Measurements from ENCODE around the gene MRPL36.

Gene MRPL36

DNA sequence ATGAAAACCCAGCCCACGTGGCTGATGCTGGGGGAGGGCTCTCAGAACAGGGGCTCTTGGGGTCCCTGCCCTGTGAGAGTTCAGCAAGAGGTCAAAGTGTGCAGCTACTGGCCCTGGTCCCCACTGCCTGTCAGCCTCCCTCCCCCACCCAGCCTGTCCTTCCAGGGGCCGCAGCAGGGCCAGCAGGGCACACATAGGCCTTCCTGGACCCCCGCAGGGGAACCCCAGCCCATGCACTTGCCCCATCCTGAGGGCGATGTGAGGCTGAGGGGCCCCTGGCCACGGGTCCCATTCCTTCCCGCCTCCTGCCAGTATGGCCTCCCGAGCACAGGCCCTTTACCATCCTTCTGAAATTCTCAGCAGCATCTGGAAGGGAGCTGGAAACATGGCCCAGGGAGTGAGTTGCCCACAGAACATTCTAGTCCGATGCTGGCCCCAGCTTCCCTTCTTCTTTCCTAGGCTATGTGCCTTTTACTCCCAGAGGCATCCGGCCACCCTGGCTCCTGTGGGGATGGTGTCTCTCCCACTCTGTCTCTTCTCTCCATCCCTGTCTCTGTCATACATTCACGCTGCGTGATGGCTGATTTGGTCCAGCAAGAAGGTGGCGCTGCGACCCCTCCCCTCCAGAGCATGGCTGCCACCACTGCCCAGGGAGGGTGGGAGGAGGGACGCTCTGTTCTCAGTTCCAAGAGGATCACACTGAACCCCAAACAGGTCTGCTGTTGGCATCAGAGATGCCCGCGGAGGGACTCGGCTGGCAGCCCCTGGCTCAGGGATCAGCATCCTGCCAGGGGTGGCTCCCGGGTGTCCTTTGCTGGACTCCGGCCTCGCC is 19.6 kb downstream of the MRPL36 start:
- no peak for DNase-seq

DNA sequence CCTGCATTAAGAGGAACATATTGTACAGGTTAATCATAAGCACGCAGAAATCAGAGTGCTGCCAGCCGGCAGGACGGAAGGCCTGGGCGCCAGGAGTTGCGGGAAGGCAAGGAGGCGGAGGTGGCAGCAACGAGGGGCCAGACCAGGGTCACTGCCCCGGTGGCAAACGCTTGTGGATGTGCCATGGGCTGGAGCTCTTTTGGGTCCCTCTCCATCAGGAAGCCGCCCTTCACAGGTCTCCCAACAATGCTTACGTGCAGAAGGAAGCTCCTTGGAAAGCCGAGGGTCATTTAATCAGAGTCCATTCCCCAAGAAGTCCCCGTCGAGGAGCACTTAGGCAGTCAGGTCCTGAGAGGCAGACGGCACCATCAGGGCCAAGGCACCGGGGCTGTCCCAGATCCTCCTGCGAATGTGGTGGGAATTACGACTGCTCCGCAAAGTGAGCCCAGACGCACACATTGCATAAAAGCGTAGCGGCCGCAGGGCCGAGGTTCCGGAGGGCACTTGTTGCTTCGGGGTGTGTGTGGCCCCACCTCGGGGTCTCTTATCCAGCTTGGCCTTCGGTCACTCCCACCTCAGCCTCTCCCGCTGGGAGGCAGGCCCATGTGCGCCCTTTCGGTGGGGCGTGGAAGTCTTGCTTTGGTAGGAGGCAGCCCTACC is 20.5 kb downstream of the MRPL36 start:
- DNase-seq, result no peak

DNA sequence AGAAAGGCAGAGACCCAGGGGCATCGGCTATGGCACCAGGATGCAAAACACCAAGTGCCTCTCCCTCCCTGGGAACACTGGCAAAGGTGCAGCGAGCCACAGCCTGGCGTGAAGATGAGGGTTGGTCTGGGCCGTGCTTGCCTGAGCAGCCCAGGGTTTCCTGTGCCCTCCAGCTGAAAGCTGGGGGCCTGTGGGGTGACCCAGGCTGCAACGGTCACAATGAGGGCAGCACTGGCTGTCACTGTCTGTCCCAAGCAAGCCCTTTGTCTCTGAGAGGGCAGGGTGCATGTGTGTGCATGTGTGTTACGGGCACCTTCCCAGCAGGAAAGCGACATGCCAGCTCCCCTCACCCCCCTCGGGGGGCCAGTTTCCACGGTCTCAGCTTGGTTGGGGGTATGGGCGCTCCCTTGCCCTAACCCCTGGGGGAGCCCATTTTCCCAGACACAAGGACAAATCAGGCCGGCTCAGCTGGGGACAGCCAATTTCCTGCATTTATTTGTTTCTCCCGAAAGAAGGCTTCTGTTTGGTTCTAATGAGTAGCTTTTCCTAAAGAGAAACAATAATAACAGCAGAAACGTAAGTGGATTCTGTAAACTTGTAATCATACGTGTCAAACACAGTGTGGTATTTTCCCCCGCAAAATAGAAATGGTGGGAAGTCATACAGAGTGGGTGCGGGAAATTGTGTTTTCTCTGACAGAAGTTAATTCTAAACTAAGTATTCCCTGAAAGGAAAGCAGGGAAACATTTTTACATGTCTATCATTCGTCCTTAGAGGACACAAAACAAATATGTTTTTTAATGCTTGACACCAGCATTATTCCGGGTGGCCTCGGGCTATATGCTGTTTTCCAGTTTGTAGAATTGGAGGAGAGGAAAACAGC is 21.3 kb downstream of the MRPL36 start:
- DNase-seq, result no peak

DNA sequence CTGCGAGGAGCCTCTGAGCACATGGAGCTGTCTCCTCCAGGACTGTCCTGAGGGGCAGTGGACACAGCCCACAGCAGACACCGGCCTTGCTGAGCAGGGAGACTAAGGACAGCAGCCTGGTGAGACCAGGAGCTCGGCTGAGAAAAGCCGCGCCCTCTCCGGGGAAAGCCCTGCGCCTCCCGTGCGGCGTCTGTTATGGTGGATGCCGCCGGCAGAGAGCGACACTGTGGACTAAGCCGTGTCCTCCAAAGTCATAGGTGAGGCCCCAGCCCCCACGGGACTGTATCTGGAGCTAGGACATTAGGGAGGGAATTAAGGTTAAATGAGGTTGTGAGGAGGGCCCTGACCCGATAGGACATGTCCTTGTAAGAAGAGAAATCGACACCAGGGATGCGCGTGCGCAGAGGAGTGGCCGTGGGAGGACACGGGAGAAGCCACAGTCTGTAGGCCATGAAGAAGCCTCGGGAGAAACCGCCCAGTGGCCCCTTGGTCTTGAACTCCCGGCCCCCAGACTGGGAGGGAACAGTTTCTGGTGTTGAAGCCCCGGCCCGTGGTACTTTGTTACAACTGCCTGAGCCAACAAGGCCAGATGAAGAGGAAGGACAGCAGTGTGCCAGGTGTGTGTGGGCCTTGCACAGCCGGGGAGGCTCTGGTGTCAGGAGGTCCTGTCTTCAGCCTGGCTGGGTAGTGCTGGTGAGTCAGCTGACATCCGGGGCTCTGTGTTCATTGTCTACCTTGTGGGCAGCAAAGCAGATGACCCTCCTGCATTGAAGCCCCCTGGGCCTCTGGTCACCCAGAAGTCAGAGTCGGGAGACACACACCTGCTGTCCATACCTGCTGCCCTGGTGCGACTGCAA is 22.1 kb downstream of the MRPL36 start:
- DNase-seq, result no peak

DNA sequence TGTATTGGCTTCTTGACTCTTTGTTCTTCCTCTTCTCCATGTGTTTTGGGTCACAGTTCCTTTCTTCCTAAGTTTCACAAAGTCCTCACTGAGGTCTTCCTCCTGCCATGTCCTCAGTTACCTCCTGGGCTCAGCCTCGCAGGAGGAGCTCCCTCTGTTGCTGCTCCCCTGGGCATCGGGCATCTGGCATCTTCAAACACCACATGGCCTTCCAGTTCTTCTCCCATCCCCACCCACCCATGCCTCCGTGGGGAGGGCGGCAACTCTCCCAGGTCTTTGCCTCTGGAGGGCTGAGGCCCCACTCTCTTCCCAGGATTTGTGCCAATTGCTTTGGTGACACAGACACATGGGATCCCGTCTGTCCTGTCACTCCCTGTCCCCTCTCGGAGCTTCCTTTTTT is 22.8 kb downstream of the MRPL36 start:
- no peak for DNase-seq

DNA sequence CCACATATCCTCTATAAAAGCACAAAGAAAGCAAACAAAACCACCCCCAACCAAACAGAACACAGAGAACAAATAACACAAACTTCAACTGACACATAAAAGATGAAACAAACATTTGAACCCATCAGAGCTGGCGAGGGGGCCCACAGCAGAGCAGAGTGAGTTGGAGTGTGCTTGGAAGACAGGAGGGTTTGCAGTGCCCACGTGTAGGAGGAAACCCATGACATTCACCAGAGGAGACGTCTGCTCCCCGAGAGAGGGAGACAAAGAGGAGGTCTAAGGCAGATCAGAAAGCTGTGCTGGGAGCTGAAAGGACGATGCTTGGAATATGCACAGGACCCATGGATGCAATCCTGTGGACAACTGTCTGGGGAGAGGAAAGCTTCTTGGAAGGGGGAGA is 27.0 kb downstream of the MRPL36 start:
- no peak for DNase-seq

DNA sequence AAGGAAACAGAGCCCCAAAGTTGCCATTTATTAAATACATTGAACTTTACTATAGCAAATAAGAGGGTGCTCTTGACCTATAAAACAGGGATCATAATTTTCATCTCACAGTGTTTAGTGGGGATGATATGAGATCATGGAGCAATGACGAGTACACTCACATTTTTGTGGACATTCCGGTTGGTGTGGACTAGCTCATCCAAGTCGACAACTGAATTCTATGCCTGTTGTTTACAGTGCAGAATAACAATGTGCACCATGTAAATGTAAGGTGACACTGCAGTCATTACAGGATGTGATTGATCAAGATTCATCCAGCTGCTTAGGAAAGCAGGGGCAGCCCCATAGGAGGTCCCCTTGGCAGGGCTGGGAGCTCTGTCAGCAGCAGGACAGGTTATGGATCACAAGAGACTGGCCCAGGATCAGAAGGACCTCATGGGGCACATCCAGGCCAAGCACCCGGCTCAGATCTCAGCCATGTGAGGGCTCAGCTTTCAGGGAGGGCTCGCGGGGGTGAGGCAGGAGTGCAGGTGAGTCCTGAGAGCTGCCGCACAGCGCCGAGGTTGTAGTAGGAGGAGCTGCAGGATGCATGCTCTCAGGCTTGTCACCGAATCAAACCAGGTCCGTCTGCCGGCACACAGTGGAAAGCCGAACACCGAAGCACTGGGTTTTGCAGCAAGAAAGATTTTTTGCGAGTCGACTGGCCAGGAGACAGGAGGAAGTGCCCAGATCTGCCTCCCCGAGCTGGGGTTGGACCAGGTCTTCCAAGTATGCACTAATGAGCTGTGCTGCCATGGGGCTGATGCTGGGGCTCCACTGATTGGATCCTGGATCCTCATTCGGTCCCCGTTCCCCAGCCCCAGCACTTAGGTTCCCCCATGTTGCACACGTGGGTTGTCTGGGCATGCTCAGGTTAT is 28.2 kb downstream of the MRPL36 start:
- DNase-seq, result no peak

DNA sequence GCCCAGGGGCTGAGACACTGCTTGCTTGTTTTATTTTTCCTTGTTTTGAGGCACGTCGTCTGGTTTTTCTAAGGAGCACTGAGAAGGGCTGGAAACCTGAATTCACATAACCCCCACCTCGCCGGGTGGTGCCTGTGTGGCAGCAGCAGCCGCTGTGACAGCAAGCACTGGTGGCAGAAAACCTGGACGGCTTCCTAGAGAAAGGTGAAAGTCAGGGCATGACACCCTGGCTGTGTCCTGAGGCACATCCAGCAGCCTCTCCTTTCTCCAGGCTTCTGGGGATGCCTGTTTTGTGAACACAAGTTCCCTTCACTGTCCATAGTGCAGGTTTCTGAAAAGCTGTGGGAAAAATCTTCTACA is 29.2 kb downstream of the MRPL36 start:
- DNase-seq, result no peak

DNA sequence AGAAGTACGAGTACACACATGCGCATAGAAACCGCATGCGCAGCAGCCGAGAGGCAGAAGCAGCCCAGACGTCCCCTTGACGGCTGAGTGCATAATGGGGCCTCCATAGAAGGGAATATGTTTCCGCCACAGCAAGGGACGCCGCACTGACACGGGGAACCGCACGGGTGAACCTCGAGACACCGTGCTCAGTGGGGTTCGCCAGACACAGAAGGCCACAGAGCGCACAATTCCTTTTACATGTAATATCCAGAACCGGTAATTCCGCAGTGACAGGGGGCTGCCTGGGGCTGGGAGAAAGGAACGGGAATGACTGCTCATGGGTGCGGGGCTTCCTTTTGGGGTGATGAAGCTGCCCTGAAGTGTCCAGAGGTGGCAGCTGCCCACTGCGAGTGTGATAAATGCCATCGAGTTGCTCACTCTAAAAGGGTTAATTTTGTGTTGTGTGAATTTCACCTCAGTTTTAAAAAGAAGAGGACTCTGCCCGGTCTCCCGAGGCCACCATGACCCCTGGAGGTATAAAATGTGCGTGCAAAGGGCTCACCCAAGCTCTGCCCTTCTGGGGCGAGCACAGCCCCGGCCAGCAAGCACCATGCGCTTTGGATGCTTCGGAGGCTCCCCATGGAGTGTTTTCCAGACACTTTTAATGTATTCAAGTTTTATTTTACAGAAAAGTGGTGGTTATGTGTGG is 29.7 kb downstream of the MRPL36 start:
- no peak for DNase-seq

DNA sequence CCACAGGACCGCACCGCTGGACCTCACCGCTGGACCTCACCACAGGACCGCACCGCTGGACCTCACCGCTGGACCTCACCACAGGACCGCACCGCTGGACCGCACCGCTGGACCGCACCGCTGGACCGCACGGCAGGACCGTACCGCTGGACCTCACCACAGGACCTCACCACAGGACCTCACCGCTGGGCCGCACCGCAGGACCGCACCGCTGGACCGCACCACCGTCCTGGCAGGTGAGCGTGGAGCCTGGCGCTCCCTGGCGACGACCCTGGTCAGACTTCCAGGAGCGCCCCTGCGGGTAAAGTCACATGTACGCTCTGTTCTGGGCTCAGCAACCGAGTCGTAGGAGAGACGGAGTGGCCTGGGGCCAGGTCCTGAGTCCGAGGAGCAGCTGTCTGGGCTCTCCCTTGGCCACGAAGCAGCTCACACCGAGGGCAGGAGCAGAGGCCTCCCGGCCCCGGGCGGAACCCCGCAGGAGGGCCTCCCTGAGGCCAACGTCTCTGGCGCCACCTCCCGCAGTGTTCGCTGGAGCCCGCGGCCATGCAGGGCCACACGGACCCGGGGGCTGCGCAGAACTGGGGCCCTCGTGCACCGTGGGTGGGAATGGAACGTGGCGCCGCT is 30.5 kb downstream of the MRPL36 start:
- DNase-seq, result no peak

DNA sequence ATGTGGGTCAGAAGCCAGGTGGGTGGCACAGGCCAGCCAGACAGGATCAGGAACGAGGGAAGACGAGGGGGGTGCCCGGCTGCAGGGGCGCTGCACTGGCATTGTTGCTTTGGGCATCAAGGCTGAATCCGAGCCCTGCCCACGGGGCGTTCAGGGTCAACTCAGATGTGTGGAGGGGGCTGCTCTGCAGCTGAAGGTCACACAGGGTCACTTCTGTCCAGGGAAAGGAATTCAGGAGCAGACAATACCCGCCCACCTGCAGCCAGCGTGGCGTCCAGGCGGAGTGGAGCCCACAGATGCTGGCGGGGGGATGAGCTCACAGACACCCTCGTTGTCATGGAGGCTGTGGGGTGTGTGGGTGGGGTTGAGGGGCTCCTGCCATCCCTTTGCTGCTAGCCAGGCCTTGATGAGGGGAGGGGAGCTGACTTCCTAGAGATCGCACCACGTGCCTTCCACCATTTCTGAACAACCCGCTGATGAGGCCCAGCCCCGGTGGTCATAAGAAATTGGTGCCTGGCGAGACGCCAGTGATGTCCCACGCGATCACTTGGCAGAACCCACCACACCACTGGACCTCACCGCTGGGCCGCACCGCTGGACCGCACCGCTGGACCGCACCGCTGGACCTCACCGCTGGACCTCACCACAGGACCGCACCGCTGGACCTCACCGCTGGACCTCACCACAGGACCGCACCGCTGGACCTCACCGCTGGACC is 31.2 kb downstream of the MRPL36 start:
- DNase-seq, result no peak

DNA sequence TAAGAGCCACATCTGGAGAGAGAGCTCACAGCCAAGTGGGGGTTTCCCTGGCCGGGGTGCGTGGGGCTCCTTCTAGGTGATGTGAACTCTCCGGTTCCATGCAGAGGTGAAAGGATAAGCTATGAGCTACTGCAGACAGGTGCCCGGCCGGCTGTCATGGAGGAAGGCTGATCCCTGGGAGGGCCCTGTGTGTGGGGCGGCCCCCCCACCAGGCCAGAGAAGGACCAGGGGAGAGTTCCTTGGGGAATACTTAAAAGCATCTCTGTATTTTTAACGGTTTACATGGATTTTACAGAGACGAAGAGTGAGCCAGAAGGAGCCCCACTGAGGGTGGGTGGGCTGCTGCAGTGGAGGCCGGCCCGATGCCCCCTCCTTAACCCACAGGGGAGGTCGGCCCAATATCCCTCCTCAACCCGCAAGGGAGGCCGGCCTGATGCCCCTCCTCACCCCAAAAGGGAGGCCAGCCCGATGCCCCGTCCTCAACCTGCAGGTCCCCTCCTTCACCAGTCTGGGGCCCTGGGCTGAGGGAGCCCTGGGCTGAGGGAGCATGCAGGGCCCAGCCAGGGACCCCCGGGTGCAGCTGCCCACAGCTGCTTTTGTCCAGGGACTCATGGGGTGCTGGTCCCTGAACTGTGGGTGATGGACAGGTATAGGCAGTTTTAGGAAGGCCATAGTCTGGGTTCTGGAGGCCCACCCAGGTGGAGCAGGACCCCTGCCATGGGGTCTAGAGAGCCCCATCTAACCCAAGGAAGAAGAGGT is 31.9 kb downstream of the MRPL36 start:
- no peak for DNase-seq

DNA sequence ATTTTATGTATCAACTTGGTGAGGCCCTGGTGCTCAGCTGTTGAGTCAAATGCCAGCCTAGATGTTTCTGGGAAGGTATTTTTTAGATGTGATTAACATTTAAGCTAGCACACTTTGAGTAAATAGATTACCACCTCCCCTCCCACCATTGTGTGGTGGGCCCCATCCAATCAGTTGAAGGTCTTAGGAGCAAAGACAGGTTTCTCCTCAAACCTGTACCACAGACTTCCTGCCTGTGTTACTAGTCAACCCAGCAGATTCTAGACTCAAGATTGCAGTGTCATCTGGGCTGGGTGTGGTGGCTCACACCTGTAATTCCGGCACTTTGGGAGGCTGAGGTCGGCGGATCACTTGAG is 33.8 kb downstream of the MRPL36 start:
- DNase-seq, result no peak

DNA sequence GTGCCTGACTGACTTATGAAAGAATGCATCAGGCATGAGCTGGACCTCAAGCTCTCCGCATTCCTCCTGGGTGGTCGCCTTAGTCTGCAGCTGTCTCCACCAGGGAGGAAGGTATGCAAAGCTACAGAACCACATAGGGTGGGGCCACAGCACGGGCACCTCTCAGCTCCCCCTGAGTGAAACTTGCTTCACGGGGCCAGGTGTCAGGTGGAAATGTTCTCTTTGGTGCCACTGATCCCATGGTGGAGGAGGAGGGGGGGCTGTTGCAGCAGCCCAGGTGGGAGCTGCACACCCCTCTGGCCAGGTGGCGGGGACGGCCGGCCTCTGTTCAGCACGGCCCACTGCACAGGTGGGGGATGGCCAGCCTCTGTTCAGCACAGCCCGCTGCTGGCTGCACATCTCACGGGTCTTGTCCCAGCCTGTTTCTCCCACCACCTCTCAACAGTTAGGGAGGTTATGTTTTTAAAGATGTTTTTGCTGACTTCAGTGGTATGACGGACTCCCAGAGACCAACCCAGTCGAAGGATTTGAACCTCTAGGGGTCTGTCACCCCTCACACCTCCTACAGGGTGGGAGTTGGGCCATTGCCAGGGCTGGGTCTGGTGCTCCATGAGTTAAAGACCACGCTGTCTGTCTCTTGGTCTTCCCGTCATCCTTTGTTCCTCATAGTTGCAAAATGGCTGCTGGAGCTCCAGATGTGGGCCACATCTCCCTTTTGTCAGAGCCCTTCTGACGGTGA is 34.3 kb downstream of the MRPL36 start:
- DNase-seq, result no peak

DNA sequence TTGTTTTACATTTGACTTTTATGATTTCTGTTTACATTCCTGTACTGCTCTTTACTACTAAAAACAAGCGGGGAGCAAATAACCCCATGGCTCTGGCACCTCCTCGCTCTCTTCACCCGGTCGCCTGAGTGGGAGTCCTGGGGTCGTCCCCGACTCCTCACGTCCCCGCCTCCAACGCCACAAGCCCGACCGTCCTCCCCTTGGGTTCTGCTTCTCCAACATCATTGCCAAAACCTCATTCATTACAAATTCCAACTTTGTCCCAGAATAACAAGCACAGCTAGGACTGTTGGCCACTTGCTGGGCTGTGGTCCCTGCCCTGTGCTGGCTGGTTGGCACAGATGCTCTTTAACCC is 35.1 kb downstream of the MRPL36 start:
- no peak for DNase-seq

DNA sequence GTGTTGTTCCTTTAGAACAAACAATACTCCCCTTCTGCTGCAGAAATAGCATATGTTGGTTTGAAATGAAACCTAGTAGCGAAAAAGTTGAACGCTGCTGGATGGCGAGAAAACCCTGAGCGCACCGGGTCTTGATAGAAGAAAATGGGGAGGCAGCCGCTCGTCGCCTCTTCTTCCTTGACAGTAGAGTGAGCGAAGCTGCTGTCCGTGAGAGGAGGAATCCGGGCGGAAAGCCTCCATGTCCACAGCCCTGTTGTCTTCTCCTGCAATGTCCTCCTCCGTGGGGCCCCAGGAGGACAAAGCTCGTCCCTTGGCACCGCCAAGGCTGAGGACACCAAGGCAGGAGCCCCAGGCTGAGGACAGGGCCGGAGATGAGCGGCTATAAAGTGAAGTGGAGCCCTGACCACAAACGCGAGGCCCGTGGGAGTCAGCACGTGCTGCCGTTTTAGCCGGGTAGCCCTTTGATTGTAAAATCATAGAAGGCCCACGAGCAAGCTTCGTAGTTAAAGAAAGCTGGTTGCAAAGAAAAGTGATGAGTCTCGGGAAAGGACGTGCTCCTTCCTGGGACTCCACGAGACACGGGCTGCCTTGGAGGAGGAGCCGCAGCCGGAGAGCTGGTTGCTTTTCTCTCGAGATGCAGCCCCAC is 35.6 kb downstream of the MRPL36 start:
- DNase-seq, result no peak

DNA sequence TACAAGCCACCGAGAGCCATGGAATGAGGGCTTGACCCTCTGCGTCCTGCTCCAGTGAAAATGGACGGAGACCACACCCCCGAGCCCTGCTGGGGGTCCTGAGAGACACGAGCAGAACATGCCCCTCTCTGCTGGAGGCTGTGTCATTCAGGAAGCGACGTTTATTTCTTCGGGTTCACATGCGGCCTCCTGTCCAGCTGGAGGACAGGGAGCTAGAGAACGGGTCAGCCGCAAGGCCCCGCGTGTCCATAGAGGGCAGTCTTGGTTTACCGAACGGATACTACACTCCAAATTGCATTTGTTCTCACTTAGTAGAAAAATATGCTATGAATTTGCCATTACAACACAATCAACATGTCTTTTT is 36.1 kb downstream of the MRPL36 start:
- peak; percentile 18 for DNase-seq

Measured in activated effector memory CD4-positive, alpha-beta T cell treated with Interleukin-2 at 50 U/mL for 16 hours (primary cell).